RWPE1 (cell line): ENCODE measurements around the gene ISM2.
"Not testable (repeated sequence)": the region's sequence is repeated elsewhere in the genome, so short reads cannot be mapped to it uniquely, and the experiment has no call there.

Source experiments
- CTCF ChIA-PET: fragments of 350-600 bp; sonication (Branson Sonifier 250); formaldehyde crosslinking; extraction: SDS; loops from one replicate; lab custom pipeline; 2021; lab: Yijun Ruan, JAX
- POLR2A ChIA-PET: fragments of 400-600 bp; formaldehyde crosslinking; extraction: SDS; loops from one replicate; lab custom pipeline; 2020; ENCODE audit warnings: antibody characterized with exemption; ENCODE audit not compliant: low non-redundant PET; lab: Yijun Ruan, JAX
- DNase-seq: peaks from one replicate; pipeline ENCODE4 v3.0.0; 2012; ENCODE audit warnings: low spot score
- H3K27ac ChIP-seq: fragments of 450-650 bp; 2 replicates; pipeline ENCODE4 v1.5.1; 2017
- CTCF ChIP-seq: fragments of 450-650 bp; conservative IDR thresholded peaks from 2 replicates; pipeline ENCODE4 v1.5.1; 2017; ENCODE audit warnings: low read depth, mild to moderate bottlenecking

Gene ISM2

GRCh38 chr14:77542421-77543239 lies 44.0 kb upstream of the ISM2 start:
- POLR2A ChIA-PET, result interaction anchor here (0.6 kb wide), 1 partner anchor 25 kb away, joined by 3 read pairs; no protein-coding TSS in a partner anchor
- peak overlapping the region; percentile 37; the same call in 1 of the 2 replicates for H3K27ac ChIP-seq
- no peak for DNase-seq
- CTCF ChIA-PET, result no interaction called here
- TF ChIP-seq CTCF, result no peak

GRCh38 chr14:77541905-77542304 lies 43.3 kb upstream of the ISM2 start:
- DNase-seq, result no peak
- POLR2A ChIA-PET, result no interaction called here
- CTCF ChIA-PET, result no interaction called here
- no peak for TF ChIP-seq CTCF
- H3K27ac ChIP-seq, result no peak overlapping the region

- POLR2A ChIA-PET, CTCF ChIA-PET, H3K27ac ChIP-seq, DNase-seq: not testable (repeated sequence)
These were observed 38.3 kb upstream of the ISM2 start for GRCh38 chr14:77536951-77537350.

DNA sequence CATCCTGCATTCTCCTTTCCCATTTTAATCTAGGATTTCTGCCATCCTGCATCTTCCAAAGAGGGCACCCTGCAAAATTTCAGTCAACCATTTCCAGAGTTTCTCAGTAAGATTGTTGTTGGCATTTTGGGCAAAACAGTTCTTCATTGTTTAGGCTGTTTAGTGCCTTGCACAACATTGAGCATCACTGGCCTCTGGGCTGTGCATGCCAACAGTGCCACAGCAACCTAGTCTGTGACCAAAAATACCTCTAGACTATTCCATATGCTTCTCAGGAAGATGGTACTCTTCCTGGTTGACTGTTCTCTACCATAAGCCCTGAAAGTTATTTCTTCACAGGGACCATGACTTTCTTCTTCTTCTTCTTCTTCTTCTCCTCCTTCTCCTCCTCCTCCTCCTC lies 32.5 kb upstream of the ISM2 start:
- ChIA-PET POLR2A (no interaction called here), CTCF (no interaction called here)
- no peak for TF ChIP-seq CTCF
- no peak overlapping the region for H3K27ac ChIP-seq
- no peak for DNase-seq

DNA sequence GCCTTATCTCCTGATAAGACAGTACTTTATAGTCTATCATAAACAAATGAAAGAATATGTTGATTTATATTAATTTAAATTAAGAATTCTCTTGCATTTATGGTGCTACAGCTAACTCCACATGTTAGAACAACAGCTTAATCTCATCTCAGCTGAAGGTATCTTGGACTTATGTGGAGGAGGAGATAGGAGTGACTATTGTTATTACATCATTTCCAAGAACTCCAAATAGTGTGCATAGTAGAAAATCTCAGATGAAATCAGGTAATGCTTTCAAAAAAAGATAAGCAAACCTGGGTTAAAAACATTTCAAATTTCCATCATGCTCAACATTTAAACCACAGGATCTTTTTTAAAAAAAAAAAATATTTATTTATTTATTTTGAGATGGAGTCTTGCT lies 31.3 kb upstream of the ISM2 start:
- TF ChIP-seq CTCF, result no peak
- H3K27ac ChIP-seq, result no peak overlapping the region
- DNase-seq, result no peak
- ChIA-PET CTCF (no interaction called here), POLR2A (no interaction called here)

- ChIA-PET POLR2A (no interaction called here), CTCF (no interaction called here)
- DNase-seq, result no peak
- no peak overlapping the region for H3K27ac ChIP-seq
- TF ChIP-seq CTCF, result no peak
These were observed 30.6 kb upstream of the ISM2 start for GRCh38 chr14:77529213-77529612.

GRCh38 chr14:77528701-77529100 lies 30.1 kb upstream of the ISM2 start:
- DNase-seq, H3K27ac ChIP-seq, POLR2A ChIA-PET, CTCF ChIA-PET: not testable (repeated sequence)

DNA sequence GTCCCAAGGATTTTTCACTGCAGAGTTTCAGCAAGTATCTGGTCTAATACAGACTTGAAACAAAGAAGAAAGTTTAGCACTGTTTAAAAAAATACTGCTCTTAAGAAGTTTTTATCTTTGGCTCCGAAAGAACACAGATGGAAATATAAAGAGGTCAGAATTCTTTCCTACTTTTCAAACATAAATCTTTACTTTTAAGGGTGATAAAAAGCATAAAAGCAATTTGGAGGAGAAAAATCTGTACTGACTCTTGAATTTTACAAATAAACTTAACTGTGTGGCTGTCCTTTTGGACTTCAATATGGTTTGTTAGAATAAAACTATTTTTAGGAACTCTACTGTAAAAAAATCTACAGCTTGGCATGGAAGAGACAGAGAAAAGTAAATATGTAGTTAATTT lies 27.6 kb upstream of the ISM2 start:
- POLR2A ChIA-PET, result no interaction called here
- no peak for DNase-seq
- CTCF ChIA-PET, result no interaction called here
- no peak for TF ChIP-seq CTCF
- H3K27ac ChIP-seq, result no peak overlapping the region
